Measurements from ENCODE around the gene ROBO1.

DNA sequence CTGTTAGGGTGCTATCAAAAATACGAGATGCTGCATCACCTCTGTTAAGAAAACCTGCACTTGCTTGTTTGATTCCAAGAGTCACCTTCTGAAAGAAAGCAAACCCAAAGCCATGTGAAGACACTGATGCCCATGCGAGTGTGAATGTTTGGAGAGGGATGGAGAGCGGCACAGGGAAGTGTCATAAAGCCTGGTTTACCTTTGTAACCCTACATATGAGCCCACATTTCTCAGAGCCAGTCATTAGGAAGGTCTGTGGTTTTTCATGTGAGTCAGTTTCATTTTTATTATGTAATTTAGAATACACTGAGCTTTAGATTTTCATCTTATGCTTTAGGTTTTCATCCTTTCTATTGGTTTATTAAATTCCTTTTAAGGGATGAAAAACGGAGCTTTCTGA lies 896.8 kb downstream of the ROBO1 start:
- TF ChIP-seq CTCF (optimal IDR thresholded peaks at IDR 0.05 in 1 of 3, IDR thresholded peaks at IDR 0.05 in 1 of 3, conservative IDR thresholded peaks at IDR 0.05 in 1 of 3; ENCODE audit: extremely low read depth in 1 of 3, insufficient read depth in 2 of 3, low read length in 3 of 3), result no peak
- TF ChIP-seq EZH2 (IDR thresholded peaks at IDR 0.05; ENCODE audit: low read length), result no peak
